Superior temporal gyrus (tissue), 1 donor: Measurements from ENCODE around the gene CDKL4.
"Not testable (repeated sequence)": the region's sequence is repeated elsewhere in the genome, so short reads cannot be mapped to it uniquely, and the experiment has no call there.

Source experiments
- DNase-seq: peaks from one replicate; pipeline ENCODE4 v3.0.0-alpha.2; 2016; ENCODE audit errors: extremely low spot score

CDKL4 gene

DNA sequence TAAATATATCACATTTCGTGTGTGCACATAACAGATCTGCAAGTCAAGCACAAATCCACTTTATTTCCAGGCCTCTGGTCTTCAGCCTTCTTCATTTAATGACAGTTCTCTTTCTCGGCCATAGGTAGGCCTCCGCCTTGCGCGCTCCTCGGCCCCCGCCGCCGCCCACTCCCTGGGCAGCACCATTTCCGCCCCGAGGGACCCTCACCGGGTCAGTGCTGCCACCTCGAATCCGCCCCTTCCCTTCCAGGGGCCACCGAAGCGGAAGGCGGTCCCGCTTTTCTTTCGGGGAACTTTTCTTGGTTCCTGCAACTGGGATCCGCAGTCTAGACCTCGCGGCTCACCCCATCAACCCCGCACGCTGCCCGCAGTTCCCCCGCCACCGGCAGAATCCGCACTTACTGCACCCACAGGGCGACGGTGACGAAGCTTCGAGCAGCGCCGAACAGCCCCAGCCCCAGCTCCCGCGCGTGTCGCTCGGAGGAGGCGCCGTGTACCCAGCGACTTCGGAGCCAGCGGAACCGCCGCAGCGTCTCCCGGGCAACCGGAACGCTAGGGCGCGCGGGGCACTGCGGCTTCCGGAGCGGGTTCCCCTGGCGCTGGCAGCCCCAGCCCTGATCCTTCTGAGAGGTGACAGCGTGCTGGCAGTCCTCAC, at the start of gene CDKL4:
CDKL4 (minus strand) TSS at position 502 of the 655 bp plus-strand sequence.
- no peak for DNase-seq

- DNase-seq: no peak
Measured at GRCh38 chr2:39290433-39290832, 46.7 kb upstream of the CDKL4 start.

DNA sequence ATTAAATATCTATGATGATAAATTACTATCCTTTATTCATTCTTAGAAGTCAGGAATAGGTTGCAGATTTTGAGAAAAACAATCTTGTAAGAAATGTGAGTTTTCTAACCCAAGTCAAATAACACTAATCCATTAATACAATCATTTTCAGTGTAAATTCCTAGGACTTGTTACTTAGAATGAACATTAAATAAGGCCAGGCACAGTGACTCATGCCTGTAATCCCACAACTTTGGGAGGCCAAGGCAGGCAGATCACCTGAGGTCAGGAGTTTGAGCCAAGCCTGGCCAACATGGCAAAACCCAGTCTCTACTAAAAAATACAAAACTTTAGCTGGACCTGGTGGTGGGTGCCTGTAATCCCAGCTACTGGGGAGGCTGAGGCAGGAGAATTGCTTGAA, 45.8 kb upstream of the CDKL4 start:
- DNase-seq: no peak

GRCh38 chr2:39283561-39283960, 39.8 kb upstream of the CDKL4 start:
- DNase-seq: no peak

- no peak for DNase-seq
Measured at GRCh38 chr2:39281391-39281790, 37.6 kb upstream of the CDKL4 start.

- DNase-seq: no peak
Measured at GRCh38 chr2:39275016-39275415, 31.2 kb upstream of the CDKL4 start.

GRCh38 chr2:39269941-39270340, 26.2 kb upstream of the CDKL4 start:
- DNase-seq: no peak

- no peak for DNase-seq
Measured at GRCh38 chr2:39266916-39267434, 23.2 kb upstream of the CDKL4 start.

DNA sequence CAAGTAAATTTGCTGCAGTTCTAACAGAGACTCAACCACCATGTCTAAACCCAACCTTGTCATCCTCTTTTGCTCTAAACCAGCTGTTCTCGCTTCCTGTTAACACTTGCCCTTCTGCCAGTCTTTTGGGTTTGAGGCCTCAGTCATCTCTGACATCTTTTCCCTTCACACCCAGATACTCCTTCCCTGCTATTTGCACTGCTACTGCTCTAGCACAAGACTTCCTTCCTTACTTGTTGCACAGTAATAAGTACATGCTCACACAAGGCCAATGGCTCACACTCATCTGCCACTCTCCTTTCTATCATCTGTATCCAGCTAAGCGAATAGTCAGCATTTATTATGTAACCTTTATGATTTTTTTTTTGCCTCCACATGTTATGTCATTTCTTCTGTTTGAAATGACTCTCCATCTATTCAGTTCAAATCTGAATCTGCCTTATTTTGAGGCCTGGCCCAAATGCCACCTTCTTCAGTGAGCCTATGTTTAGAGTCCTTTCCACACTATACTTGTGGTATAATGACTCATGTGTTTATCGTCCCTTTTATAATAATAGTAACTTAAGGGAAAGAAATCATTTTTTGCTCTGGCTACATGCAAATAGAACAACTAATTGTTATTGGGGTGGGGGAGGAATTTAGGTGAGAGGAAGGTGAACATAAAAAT, 22.5 kb upstream of the CDKL4 start:
- no peak for DNase-seq

- no peak for DNase-seq
Measured at GRCh38 chr2:39265315-39265714, 21.5 kb upstream of the CDKL4 start.

DNA sequence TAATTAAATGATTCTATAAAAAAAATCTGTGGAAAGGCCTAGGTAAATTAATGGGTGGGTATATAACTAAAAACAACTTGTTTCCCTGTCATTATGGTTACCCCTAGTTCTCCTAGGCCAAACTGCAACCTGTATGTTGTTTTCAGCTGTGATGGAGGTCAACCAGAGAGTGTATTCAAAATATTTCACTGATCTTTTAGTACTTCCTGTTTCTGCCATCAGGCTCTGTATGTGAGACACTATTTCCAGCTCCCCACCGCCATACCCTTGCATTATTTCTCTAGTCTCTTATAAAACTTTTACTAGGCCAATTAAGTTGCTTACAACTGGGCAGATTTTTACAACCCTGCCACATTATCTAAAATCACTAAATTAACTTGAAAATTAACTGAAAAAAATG, 21.0 kb upstream of the CDKL4 start:
- DNase-seq: no peak

DNA sequence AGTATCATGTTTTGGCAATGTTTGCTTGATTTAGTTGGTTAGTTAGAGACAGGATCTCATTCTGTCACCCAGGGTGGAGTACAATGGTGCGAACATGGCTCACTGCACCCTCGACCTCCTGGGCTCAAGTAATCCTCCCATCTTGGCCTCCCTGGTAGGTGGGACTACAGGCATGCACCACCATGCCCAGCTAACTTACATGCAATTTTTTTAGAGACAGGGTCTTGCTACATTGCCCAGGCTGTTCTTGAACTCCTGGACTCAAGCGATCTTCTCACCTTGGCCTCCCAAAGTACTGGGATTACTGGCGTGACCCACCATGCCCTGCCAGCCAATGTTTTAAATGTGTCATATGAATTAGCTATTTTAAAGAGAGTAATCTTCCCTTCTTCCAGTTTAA, 16.3 kb upstream of the CDKL4 start:
- DNase-seq: no peak

DNA sequence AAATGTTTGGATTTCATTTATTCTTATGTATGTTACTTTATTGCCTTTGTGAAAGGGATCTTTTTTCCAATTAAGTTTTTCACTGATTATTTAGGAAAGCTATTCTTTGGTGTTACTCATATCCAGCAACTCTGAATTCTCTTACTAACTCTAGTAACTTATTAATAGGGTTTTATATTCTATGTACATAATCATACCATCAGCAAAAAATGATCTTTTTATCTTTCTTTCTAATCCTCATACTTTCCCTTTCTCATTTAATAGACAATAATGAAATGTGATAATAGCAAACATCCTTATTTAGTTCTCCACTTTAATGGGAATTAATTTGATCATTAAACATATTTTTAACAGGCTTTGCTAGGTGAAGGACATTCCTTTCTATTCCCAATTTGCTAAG, 12.3 kb upstream of the CDKL4 start:
- no peak for DNase-seq

DNA sequence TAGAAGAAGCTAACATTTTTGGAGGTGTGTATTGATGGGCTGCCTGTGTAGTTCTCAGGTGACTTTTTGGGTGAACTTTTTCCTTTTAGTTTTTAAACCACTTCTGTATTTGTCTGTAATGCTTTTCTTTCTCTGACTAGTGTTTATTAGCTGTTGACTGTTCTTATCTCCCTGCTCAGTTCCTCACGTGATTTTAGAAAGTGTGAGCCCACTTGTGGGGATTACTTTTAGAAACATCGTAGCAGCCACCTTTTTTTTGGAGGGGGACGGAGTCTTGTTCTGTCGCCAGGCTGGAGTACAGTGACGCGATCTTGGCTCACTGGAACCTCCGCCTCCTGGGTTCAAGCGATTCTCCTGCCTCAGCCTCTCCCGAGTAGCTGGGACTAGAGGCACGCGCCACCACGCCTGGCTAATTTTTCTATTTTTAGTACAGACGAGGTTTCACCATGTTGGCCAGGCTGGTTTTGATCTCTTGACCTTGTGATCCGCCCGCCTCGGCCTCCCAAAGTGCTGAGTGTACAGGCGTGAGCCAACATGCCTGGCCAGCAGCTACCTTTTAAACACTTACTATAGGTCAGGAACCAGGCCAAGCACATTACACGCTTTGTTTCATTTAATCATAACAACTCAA, 9.2 kb upstream of the CDKL4 start:
- DNase-seq: no peak

DNA sequence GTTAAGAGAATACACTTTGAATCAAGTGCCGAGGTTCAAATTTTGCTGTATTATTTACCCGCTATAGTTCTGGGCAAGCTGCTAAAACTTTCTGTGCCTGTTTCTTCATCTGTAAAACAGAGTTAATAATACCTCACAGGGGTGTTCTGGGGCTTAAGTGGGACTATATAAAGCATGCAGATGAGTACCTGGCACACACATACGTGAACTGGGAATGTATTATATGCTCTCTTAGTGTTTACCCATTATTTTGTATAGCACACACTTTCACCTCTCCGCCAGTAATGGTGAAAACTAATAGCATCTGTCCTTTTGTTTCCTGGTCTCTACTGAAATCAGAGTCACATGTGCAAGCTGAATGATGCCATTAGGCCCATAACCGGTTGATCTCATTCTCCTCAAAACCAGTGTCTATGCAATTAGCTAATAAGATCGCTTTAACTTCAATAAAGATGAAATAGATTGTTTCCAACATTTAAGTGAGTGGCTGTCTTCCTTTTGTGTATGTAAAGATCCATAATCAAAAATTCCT, 3.8 kb upstream of the CDKL4 start:
- no peak for DNase-seq

DNA sequence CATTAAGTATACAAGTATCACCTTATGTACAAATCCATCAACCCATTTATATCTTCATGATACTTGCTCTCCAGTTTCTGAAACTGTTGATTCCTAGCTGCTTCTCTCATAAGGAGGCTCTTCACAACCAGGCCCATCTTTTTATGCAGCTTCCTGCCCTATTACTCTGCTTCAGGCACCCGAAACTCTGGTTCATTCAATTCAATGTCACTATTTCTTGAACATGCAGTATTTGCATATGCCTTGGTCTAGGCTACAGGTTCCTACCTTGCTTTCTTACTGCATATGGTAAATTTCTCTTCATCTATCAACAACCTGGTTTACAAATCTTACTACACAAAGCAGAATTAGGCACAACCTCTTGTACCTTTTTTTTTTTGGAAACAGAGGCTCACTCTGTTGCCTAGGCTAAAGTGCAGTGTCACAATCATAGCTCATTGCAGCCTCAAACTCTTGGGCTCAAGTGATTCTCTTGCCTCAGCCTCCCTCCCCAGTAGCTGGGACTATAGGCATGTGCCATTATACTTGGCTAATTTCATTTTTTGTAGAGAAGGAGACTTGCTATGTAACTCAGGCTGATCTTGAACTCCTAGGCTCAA, 2.7 kb upstream of the CDKL4 start:
- no peak for DNase-seq

- not testable (repeated sequence) for DNase-seq
Measured at GRCh38 chr2:39244963-39245625, 1.3 kb upstream of the CDKL4 start.

- DNase-seq: not testable (repeated sequence)
Measured at GRCh38 chr2:39244241-39244862, 582 bp upstream of the CDKL4 start.

DNA sequence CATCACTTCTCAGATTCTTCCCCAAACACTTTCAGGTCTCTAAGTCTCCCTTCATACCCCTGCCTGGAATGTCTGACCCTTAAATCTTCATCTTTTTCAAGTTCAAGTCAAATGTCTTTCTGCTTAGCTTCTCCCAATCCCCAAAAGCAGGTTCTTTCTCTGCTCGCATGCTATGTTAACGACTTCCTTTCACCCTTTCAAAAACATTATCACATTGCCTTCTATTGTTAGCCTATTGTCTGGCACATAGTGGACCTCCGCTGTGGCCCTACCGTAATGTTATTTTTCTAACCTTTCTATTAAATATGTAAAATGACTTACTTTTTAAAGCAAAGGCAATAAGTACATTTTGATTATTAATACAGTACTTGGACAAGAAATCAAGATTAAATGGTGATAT, 2.2 kb downstream of the CDKL4 start:
- DNase-seq: no peak

GRCh38 chr2:39240758-39241157, 3.0 kb downstream of the CDKL4 start:
- DNase-seq: no peak

DNA sequence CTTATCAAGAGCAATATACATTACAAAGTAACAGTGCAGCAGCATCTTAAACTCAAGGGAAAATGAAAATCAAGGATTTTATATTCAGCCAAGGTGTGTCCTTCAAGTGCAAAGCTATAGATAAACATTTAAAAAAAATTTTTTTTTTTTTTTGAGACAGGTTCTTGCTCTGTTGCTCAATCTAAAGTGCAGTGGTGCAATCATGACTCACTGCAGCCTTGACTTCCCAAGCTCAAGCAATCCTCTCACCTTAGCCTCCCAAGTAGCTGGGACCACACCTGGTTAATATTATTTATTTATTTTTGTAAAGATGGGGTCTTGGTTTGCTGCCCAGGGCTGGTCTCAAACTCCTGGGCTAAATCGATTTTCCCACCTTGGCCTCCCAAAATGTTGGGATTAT, 9.0 kb downstream of the CDKL4 start:
- no peak for DNase-seq
